Measurements from ENCODE around the gene ADGRL3.

ADGRL3 gene

DNA sequence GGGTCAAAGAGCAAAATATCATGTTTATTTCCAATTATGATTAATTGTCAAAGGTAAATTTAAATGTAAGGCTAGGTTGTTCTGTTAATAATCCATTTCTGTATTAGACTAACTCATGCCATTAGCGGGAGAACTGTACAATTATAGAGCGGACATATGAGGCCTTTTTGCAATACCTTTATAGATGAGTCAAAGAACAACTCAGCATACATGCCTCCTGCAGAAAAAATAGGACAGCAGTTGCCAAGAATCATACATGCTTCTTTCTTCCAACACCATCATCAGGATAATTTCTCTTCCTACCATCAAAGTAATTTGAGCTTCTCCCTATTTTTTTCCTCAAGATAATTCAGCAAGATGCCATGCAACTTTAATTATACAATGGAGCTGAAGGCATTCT lies 917.8 kb downstream of the ADGRL3 start:
- no peaks in the 10 kb centered on the region for H3K9me3 ChIP-seq (ENCODE audit: control insufficient read depth, low read length)
- no peak for DNase-seq
- no peaks in the 10 kb centered on the region for H3K4me1 ChIP-seq (ENCODE audit: control insufficient read depth, insufficient read depth, low read length, poor library complexity, severe bottlenecking)
- no peak overlapping the region for H3K27ac ChIP-seq (ENCODE audit: insufficient read depth, low read length, poor library complexity, severe bottlenecking)
- H3K4me3 ChIP-seq (ENCODE audit: insufficient read depth, low read depth, low read length, poor library complexity, severe bottlenecking): no peak overlapping the region
- no peaks in the 10 kb centered on the region for H3K36me3 ChIP-seq (ENCODE audit: control insufficient read depth, insufficient read depth, low read length)
- H3K27me3 ChIP-seq (replicated peaks; ENCODE audit: control insufficient read depth, insufficient read depth, low read length, poor library complexity, severe bottlenecking): no peaks in the 10 kb centered on the region

DNA sequence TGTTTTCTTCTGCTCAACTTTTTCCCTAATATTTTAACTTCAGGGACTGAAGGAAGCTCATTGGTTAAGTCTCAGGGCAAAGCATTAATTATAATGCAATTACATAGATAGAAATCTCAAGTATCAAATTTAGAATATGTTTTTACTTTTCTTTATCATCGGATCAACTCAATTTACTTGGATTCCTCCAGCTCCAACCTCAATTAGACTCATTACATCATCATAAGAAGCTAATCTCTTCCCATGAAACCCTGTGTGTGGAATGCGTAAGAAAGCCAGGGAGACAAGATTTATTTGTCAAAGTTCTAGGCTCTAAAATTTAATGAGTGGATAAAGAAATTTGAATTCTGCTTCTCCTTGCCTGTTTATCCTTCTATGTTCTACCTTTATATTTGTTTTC lies 918.4 kb downstream of the ADGRL3 start:
- no peaks in the 10 kb centered on the region for H3K36me3 ChIP-seq (ENCODE audit: control insufficient read depth, insufficient read depth, low read length)
- no peaks in the 10 kb centered on the region for H3K9me3 ChIP-seq (ENCODE audit: control insufficient read depth, low read length)
- H3K4me3 ChIP-seq (ENCODE audit: insufficient read depth, low read depth, low read length, poor library complexity, severe bottlenecking): no peak overlapping the region
- no peaks in the 10 kb centered on the region for H3K27me3 ChIP-seq (replicated peaks; ENCODE audit: control insufficient read depth, insufficient read depth, low read length, poor library complexity, severe bottlenecking)
- no peaks in the 10 kb centered on the region for H3K4me1 ChIP-seq (ENCODE audit: control insufficient read depth, insufficient read depth, low read length, poor library complexity, severe bottlenecking)
- no peak for DNase-seq
- no peak overlapping the region for H3K27ac ChIP-seq (ENCODE audit: insufficient read depth, low read length, poor library complexity, severe bottlenecking)

GRCh38 chr4:62119195-62119594 lies 919.1 kb downstream of the ADGRL3 start:
- no peak for DNase-seq

GRCh38 chr4:62126064-62126732 lies 926.1 kb downstream of the ADGRL3 start:
- Histone ChIP-seq H3K27ac (ENCODE audit: insufficient read depth, low read length, poor library complexity, severe bottlenecking) (no peak overlapping the region), H3K27me3 (replicated peaks; ENCODE audit: control insufficient read depth, insufficient read depth, low read length, poor library complexity, severe bottlenecking) (no peaks in the 10 kb centered on the region), H3K4me3 (ENCODE audit: insufficient read depth, low read depth, low read length, poor library complexity, severe bottlenecking) (no peak overlapping the region), H3K9me3 (ENCODE audit: control insufficient read depth, low read length) (no peaks in the 10 kb centered on the region), H3K36me3 (ENCODE audit: control insufficient read depth, insufficient read depth, low read length) (no peaks in the 10 kb centered on the region), H3K4me1 (ENCODE audit: control insufficient read depth, insufficient read depth, low read length, poor library complexity, severe bottlenecking) (no peaks in the 10 kb centered on the region)
- no peak for DNase-seq

More at GRCh38 chr4:62119195-62119594, 919.1 kb downstream of the ADGRL3 start:
- no peaks in the 10 kb centered on the region for H3K9me3 ChIP-seq (ENCODE audit: control insufficient read depth, low read length)
- H3K4me1 ChIP-seq (ENCODE audit: control insufficient read depth, insufficient read depth, low read length, poor library complexity, severe bottlenecking): no peaks in the 10 kb centered on the region
- H3K27ac ChIP-seq (ENCODE audit: insufficient read depth, low read length, poor library complexity, severe bottlenecking): no peak overlapping the region
- no peak overlapping the region for H3K4me3 ChIP-seq (ENCODE audit: insufficient read depth, low read depth, low read length, poor library complexity, severe bottlenecking)
- no peaks in the 10 kb centered on the region for H3K36me3 ChIP-seq (ENCODE audit: control insufficient read depth, insufficient read depth, low read length)
- H3K27me3 ChIP-seq (replicated peaks; ENCODE audit: control insufficient read depth, insufficient read depth, low read length, poor library complexity, severe bottlenecking): no peaks in the 10 kb centered on the region
